Tibial nerve (tissue), 4 donors: Measurements from ENCODE around the gene SPPL2B. TPM values are rescaled to one million over a fixed set of nuclear protein-coding genes. Genes with fewer than 3 reads are reported as not detected.

Source experiments
- DNase-seq, 2 donors: peaks; one replicate each; pipeline ENCODE4 v3.0.0-alpha.2; 2019; ENCODE audit warnings: low spot score in 2 of 2
- H3K27ac ChIP-seq, 4 donors: fragments of 200-600 bp; sonication (generic) in 3 of 4; one replicate each; pipeline ENCODE4 v1.5.1; 2017 to 2019; ENCODE audit warnings: mild to moderate bottlenecking in 1 of 4
- H3K27me3 ChIP-seq, 2 donors: fragments of 200-600 bp; sonication (generic) in 1 of 2; one replicate each; pipeline versions ENCODE4 v1.5.1 to v1.6.0; 2017 to 2019
- H3K36me3 ChIP-seq, 3 donors: fragments of 200-600 bp; sonication (generic); one replicate each; pipeline ENCODE4 v1.5.1; 2018 to 2019
- H3K4me1 ChIP-seq, 4 donors: fragments of 200-600 bp; sonication (generic) in 3 of 4; one replicate each; pipeline ENCODE4 v1.5.1; 2017 to 2019
- H3K4me3 ChIP-seq, 4 donors: fragments of 200-600 bp; sonication (generic) in 3 of 4; one replicate each; pipeline ENCODE4 v1.5.1; 2017 to 2019; ENCODE audit warnings: mild to moderate bottlenecking in 1 of 4, moderate library complexity in 1 of 4
- H3K9me3 ChIP-seq, 4 donors: fragments of 200-600 bp; sonication (generic) in 3 of 4; one replicate each; pipeline ENCODE4 v1.5.1; 2017 to 2019
- CTCF ChIP-seq, 5 experiments: fragments of 200-600 bp in 3 of 5; fragments of 450-650 bp in 2 of 5; sonication (generic) in 3 of 5; IDR thresholded peaks; one replicate each; pipeline ENCODE4 v1.5.1; 2016 to 2019; ENCODE audit warnings: antibody characterized with exemption in 5 of 5, mild to moderate bottlenecking in 3 of 5, moderate library complexity in 2 of 5
- EP300 ChIP-seq, 2 donors: sonication (generic); formaldehyde crosslinking; IDR thresholded peaks; one replicate each; pipeline ENCODE4 v1.6.1; 2017; ENCODE audit warnings: antibody characterized with exemption in 2 of 2, mild to moderate bottlenecking in 1 of 2
- POLR2A ChIP-seq, 2 donors: fragments of 450-650 bp; IDR thresholded peaks; one replicate each; pipeline ENCODE4 v1.6.1; 2017; ENCODE audit warnings: antibody characterized with exemption in 2 of 2, mild to moderate bottlenecking in 2 of 2, moderate library complexity in 2 of 2
- WGBS, 2 donors: methylation state at CpG; one replicate each; pipeline ENCODE4 v1.1.5; 2018; 5-methylcytosine and 5-hydroxymethylcytosine counted together
- total RNA-seq, 4 donors: library from RNA; depleted of rRNA; stranded (reverse); fragments of >200 nt; gene quantifications; one replicate each; pipeline ENCODE4 v1.1.0, GENCODE V29; 2016

Gene SPPL2B
- total RNA-seq, 4 donors from 2014 or later, result 51.1 to 97.2 (median 77.7) TPM

DNA sequence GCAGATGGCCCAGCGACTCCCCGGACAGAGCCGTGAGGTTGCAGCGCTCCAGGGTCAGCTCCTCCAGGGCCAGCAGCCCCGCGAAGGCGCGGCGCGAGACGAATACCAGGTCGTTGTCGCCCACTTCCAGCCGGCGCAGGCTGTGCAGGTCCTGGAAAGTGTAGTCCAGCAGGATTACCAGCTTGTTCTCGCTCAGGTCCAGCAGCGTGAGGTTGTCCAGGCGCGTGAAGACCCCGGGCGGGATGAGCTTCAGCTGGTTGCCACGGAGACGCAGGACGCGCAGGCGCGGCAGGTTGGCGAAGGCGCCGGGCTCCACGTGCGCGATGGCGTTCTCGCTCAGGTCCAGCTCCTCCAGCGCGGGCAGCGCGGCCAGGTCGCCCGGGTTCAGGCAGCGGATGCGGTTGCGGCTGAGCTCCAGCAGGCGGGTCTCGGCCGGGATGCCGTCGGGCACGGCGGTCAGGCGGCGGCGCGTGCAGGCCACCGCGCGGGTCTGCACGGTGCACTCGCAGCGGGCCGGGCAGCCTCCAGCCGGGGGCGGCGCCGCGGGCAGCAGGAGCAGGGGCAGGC lies 37.2 kb upstream of the SPPL2B start:
- Histone ChIP-seq H3K4me3 (peak overlapping the region in 3 of 4 donors; percentile 10 to 55 (median 52)), H3K27me3 (peaks cover 0 to 58% of the 10 kb centered on the region in 2 donors), H3K9me3 (no peaks in the 10 kb centered on the region), H3K36me3 (no peaks in the 10 kb centered on the region), H3K27ac (peak overlapping the region in 1 of 4 donors; percentile 82), H3K4me1 (peaks cover 0 to 43% (median 17%) of the 10 kb centered on the region in 4 donors)
- DNase-seq, result no peak
- WGBS, 2 donors, result 4% methylated on average over 45 of the region's 67 CpGs; no CpG with 5 or more reads in 1 of the 2 donors
- TF ChIP-seq CTCF (IDR thresholded peaks at IDR 0.05) (no peak), POLR2A (IDR thresholded peaks at IDR 0.05) (no peak), EP300 (IDR thresholded peaks at IDR 0.05) (no peak)

- WGBS, 2 donors, result 19 to 35% methylated on average over 25 of the region's 26 CpGs
- TF ChIP-seq EP300 (IDR thresholded peaks at IDR 0.05), result peak in 1 of 2 donors; percentile 18
- TF ChIP-seq POLR2A (IDR thresholded peaks at IDR 0.05), result no peak
- Histone ChIP-seq H3K9me3 (no peaks in the 10 kb centered on the region), H3K36me3 (no peaks in the 10 kb centered on the region), H3K4me3 (no peak overlapping the region), H3K27ac (no peak overlapping the region), H3K27me3 (peaks cover 0 to 44% of the 10 kb centered on the region in 2 donors), H3K4me1 (peaks cover 0 to 36% (median 13%) of the 10 kb centered on the region in 4 donors)
- DNase-seq, result no peak
Observed at GRCh38 chr19:2294687-2295335, 33.7 kb upstream of the SPPL2B start.

DNA sequence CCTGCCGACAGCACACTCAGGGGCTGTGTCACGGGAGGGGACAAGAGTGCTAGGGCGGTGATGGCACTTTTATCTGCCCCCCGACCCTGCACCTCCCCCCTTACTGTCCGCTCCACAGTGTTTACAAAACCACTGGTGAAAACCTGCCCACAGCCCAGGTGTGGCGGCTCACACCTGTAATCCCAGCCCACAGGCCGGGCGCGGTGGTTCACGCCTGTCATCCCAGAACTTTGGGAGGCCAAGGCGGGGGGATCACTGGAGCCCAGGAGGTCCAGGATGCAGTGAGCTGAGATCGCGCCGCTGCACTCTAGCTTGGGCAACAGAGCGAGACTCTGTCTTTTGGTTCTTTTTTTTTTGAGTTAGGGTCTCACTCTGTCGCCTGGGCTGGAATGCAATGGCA lies 32.3 kb upstream of the SPPL2B start:
- H3K36me3 ChIP-seq, result no peaks in the 10 kb centered on the region
- H3K27ac ChIP-seq, result no peak overlapping the region
- H3K27me3 ChIP-seq, result peaks cover 0 to 40% of the 10 kb centered on the region in 2 donors
- WGBS, 2 donors, result 88 to 90% methylated on average over 16 of the region's 16 CpGs
- no peak for TF ChIP-seq EP300 (IDR thresholded peaks at IDR 0.05)
- no peak for TF ChIP-seq POLR2A (IDR thresholded peaks at IDR 0.05)
- TF ChIP-seq CTCF (IDR thresholded peaks at IDR 0.05), result no peak
- no peaks in the 10 kb centered on the region for H3K9me3 ChIP-seq
- H3K4me1 ChIP-seq, result peaks cover 0 to 23% (median 5%) of the 10 kb centered on the region in 4 donors
- H3K4me3 ChIP-seq, result no peak overlapping the region
- DNase-seq, result no peak

GRCh38 chr19:2300533-2300932 lies 28.0 kb upstream of the SPPL2B start:
- Histone ChIP-seq H3K36me3 (no peaks in the 10 kb centered on the region), H3K9me3 (no peaks in the 10 kb centered on the region), H3K27ac (no peak overlapping the region), H3K27me3 (peaks cover 0 to 42% of the 10 kb centered on the region in 2 donors), H3K4me1 (peaks cover 0 to 11% (median 6%) of the 10 kb centered on the region in 4 donors), H3K4me3 (no peak overlapping the region)
- DNase-seq, result no peak
- TF ChIP-seq CTCF (IDR thresholded peaks at IDR 0.05) (no peak), POLR2A (IDR thresholded peaks at IDR 0.05) (no peak), EP300 (IDR thresholded peaks at IDR 0.05) (no peak)
- WGBS, 2 donors, result 72 to 75% methylated on average over 17 of the region's 17 CpGs

DNA sequence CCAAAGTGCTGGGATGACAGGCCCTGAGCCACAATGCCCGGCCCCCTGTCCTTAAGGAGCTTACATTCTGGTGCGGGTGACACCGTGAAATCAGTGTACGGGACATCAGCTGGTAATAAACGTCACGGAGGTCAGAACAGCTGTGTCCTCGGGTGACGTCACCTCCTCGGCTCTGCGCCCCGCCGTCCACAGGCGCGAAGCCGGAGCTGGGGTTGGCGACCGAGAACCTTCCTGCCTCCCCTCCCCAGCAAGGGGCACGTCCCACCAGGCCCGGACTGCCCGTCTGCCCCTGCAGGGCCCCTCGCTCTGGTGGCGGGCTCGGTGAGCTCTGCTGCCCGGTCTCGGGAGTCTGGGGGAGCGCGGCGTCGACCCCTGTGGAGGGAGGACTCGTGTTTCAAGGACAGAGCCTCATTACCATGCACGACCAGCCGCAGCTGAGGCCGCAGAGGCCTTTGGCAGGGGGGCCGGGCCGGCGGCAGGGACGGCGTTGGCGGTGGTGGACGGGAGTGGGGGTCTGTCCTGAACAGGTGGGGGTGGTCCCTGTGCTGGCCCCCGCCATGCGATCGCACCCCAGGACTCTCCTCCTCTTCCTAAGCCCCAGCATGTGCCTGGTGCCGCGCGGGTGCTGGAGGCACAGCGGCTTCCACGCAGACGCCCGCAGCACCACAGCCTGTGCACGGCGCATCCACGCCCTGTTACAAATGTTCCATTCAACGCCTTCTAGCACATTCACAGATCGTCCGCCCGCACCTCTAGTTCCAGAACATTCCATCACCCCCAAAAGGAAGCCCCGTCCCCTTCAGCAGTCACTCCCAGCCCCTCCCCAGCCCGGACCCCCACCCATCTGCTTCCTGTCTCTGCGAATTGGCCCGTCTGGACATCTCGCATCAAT lies 25.9 kb upstream of the SPPL2B start:
- H3K27ac ChIP-seq, result no peak overlapping the region
- no peak for DNase-seq
- peaks cover 0 to 13% (median 6%) of the 10 kb centered on the region in 4 donors for H3K4me1 ChIP-seq
- H3K36me3 ChIP-seq, result no peaks in the 10 kb centered on the region
- peak overlapping the region in 1 of 4 donors; percentile 26 for H3K4me3 ChIP-seq
- H3K27me3 ChIP-seq, result peaks cover 0 to 63% of the 10 kb centered on the region in 2 donors
- TF ChIP-seq EP300 (IDR thresholded peaks at IDR 0.05) (peak in 1 of 2 donors; percentile 18), POLR2A (IDR thresholded peaks at IDR 0.05) (no peak)
- no peaks in the 10 kb centered on the region for H3K9me3 ChIP-seq
- WGBS, 2 donors, result 19 to 24% methylated on average over 25 to 35 of the region's 62 CpGs
